SK-N-SH (cell line): ENCODE results near the gene TNRC6B. TPM values are rescaled to one million over a fixed set of nuclear protein-coding genes. Genes with fewer than 3 reads are reported as not detected.

Source experiments
- CTCF ChIA-PET: fragments of 300-600, 350-600 bp; formaldehyde crosslinking; extraction: SDS; loops from one replicate; lab custom pipeline; 2021; lab: Yijun Ruan, JAX
- POLR2A ChIA-PET: fragments of 350-600 bp; sonication (Branson Sonifier 250); formaldehyde crosslinking; extraction: SDS; loops from one replicate; lab custom pipeline; 2020; ENCODE audit warnings: antibody characterized with exemption, inconsistent platforms; lab: Yijun Ruan, JAX
- DNase-seq: peaks from one replicate; pipeline ENCODE4 v3.0.0; 2012
- H2AFZ ChIP-seq: fragments of 200-600 bp; sonication (generic); 2 replicates; pipeline ENCODE4 v1.8.1; 2016; ENCODE audit warnings: antibody characterized with exemption, mild to moderate bottlenecking, low read depth
- H3F3A ChIP-seq: fragments of 200-600 bp; sonication (generic); replicated peaks from 2 replicates; pipeline ENCODE3; 2016; ENCODE audit warnings: antibody characterized with exemption, mild to moderate bottlenecking; ENCODE audit not compliant: insufficient read depth
- H3K27ac ChIP-seq, 2 experiments: fragments of 200-500 bp in 1 of 2; fragments of 200-600 bp in 1 of 2; sonication (Bioruptor generic) in 1 of 2; sonication (generic), shearing (Covaris generic) in 1 of 2; 2 replicates each; pipeline versions ENCODE4 v1.5.1 to v1.6.1; 2014 to 2016; ENCODE audit warnings: low read depth in 2 of 2, inconsistent platforms in 1 of 2, low read length in 1 of 2, mild to moderate bottlenecking in 1 of 2, mixed read lengths in 1 of 2
- H3K27me3 ChIP-seq: fragments of 200-600 bp; sonication (generic), shearing (Covaris generic); 2 replicates; pipeline ENCODE4 v1.6.1; 2016; ENCODE audit warnings: mixed run types; ENCODE audit not compliant: insufficient read depth
- H3K36me3 ChIP-seq, 2 experiments: fragments of 200-500 bp in 1 of 2; fragments of 200-600 bp in 1 of 2; sonication (Bioruptor generic) in 1 of 2; sonication (generic) in 1 of 2; replicated peaks in 1 of 2; 2 replicates each; pipeline versions ENCODE3 to v1.5.1; 2014 to 2016; ENCODE audit warnings: low read length in 1 of 2, mild to moderate bottlenecking in 1 of 2; ENCODE audit not compliant: insufficient read depth in 2 of 2, control insufficient read depth in 1 of 2
- H3K4me1 ChIP-seq, 2 experiments: fragments of 200-500 bp in 1 of 2; fragments of 200-600 bp in 1 of 2; sonication (Bioruptor generic) in 1 of 2; sonication (generic), shearing (Covaris generic) in 1 of 2; 2 replicates each; pipeline versions ENCODE4 v1.5.1 to v1.6.1; 2014 to 2016; ENCODE audit warnings: low read depth in 1 of 2, low read length in 1 of 2, mixed run types in 1 of 2; ENCODE audit not compliant: insufficient read depth in 2 of 2, control insufficient read depth in 1 of 2
- H3K4me2 ChIP-seq: fragments of 200-600 bp; sonication (generic), shearing (Covaris generic); 2 replicates; pipeline ENCODE4 v1.6.1; 2017; ENCODE audit warnings: mixed run types
- H3K4me3 ChIP-seq, 2 experiments: fragments of 200-500 bp in 1 of 2; fragments of 200-600 bp in 1 of 2; sonication (Bioruptor generic) in 1 of 2; sonication (generic), shearing (Covaris generic) in 1 of 2; 2 replicates each; pipeline versions ENCODE4 v1.5.1 to v1.8.1; 2014 to 2016; ENCODE audit warnings: low read depth in 2 of 2, inconsistent platforms in 1 of 2, low read length in 1 of 2, mild to moderate bottlenecking in 1 of 2, mixed read lengths in 1 of 2, moderate library complexity in 1 of 2
- H3K79me2 ChIP-seq: fragments of 200-600 bp; sonication (generic); 2 replicates; pipeline ENCODE4 v1.8.1; 2017; ENCODE audit warnings: mild to moderate bottlenecking; ENCODE audit not compliant: insufficient read depth
- H3K9ac ChIP-seq: fragments of 200-600 bp; sonication (generic); 2 replicates; pipeline ENCODE4 v1.6.1; 2017; ENCODE audit warnings: mixed run types
- H3K9me2 ChIP-seq: fragments of 200-600 bp; sonication (generic); 2 replicates; pipeline ENCODE4 v1.6.1; 2017; ENCODE audit warnings: mixed run types
- H3K9me3 ChIP-seq: fragments of 200-600 bp; sonication (generic); 2 replicates; pipeline ENCODE4 v1.6.1; 2017; ENCODE audit warnings: mixed run types, mild to moderate bottlenecking, moderate library complexity
- H4K20me1 ChIP-seq: fragments of 200-600 bp; sonication (generic); 2 replicates; pipeline ENCODE4 v1.6.1; 2017; ENCODE audit warnings: mild to moderate bottlenecking, mixed run types; ENCODE audit not compliant: insufficient read depth
- CHD2 ChIP-seq: fragments of 150-350 bp; IDR thresholded peaks from 2 replicates; pipeline ENCODE4 v1.6.1; 2018; ENCODE audit warnings: low read length; ENCODE audit not compliant: partially characterized antibody
- CTCF ChIP-seq: fragments of 200-600 bp; sonication (generic); IDR thresholded peaks from 2 replicates; pipeline ENCODE4 v1.6.1; 2017; ENCODE audit warnings: antibody characterized with exemption, mild to moderate bottlenecking, moderate library complexity
- FOXJ3 ChIP-seq: sonication (generic); formaldehyde crosslinking; IDR thresholded peaks from 2 replicates; pipeline ENCODE4 v1.5.1; 2020; ENCODE audit warnings: mild to moderate bottlenecking, missing genetic modification reagents
- GABPA ChIP-seq: IDR thresholded peaks from 2 replicates; pipeline ENCODE4 v1.4.0; 2012; ENCODE audit warnings: low read depth, mild to moderate bottlenecking
- GATA2 ChIP-seq: sonication (generic); formaldehyde crosslinking; IDR thresholded peaks from 2 replicates; pipeline ENCODE4 v1.5.0; 2020; ENCODE audit warnings: mild to moderate bottlenecking, missing genetic modification reagents
- IRF3 ChIP-seq: fragments of 150-350 bp; IDR thresholded peaks from 2 replicates; pipeline ENCODE4 v1.6.1; 2016; ENCODE audit warnings: mild to moderate bottlenecking, low read depth, low read length
- MAX ChIP-seq: IDR thresholded peaks from 2 replicates; pipeline ENCODE4 v1.4.0; 2012; ENCODE audit warnings: low read depth
- NRF1 ChIP-seq: IDR thresholded peaks from 2 replicates; pipeline ENCODE4 v1.6.1; 2012; ENCODE audit warnings: low read depth, mild to moderate bottlenecking, low read length
- POLR2AphosphoS5 ChIP-seq: IDR thresholded peaks from 2 replicates; pipeline ENCODE4 v1.6.1; 2012; ENCODE audit warnings: low read depth, low read length
- RAD21 ChIP-seq: IDR thresholded peaks from 2 replicates; pipeline ENCODE4 v1.6.1; 2012; ENCODE audit warnings: mild to moderate bottlenecking, low read length
- REST ChIP-seq: IDR thresholded peaks from 2 replicates; pipeline ENCODE4 v1.6.1; 2012; ENCODE audit warnings: mild to moderate bottlenecking, low read depth, low read length, moderate library complexity
- RFX5 ChIP-seq: IDR thresholded peaks from 2 replicates; pipeline ENCODE4 v1.6.1; 2012; ENCODE audit warnings: mild to moderate bottlenecking, improper control_type of control experiment, low read length
- RXRA ChIP-seq: IDR thresholded peaks from 2 replicates; pipeline ENCODE4 v1.4.0; 2012; ENCODE audit warnings: low read depth, mild to moderate bottlenecking, borderline replicate concordance
- SIN3A ChIP-seq: IDR thresholded peaks from 2 replicates; pipeline ENCODE4 v1.6.1; 2012; ENCODE audit warnings: low read depth, mild to moderate bottlenecking, low read length, moderate library complexity, borderline replicate concordance
- TEAD4 ChIP-seq: IDR thresholded peaks from 2 replicates; pipeline ENCODE4 v1.4.0; 2012; ENCODE audit warnings: mild to moderate bottlenecking, borderline replicate concordance; ENCODE audit not compliant: insufficient read depth
- USF2 ChIP-seq: fragments of 150-350 bp; IDR thresholded peaks from 2 replicates; pipeline ENCODE4 v1.6.1; 2017; ENCODE audit warnings: antibody characterized with exemption, low read length, low read depth, borderline replicate concordance
- YY1 ChIP-seq: IDR thresholded peaks from 2 replicates; pipeline ENCODE4 v1.4.0; 2012; ENCODE audit warnings: low read depth, mild to moderate bottlenecking
- ZBTB33 ChIP-seq: IDR thresholded peaks from 2 replicates; pipeline ENCODE4 v1.4.0; 2012; ENCODE audit warnings: low read depth, borderline replicate concordance
- WGBS: methylation state at CpG from one replicate; pipeline ENCODE4 v1.1.6; 2017; ENCODE audit warnings: low lambda C conversion rate; 5-methylcytosine and 5-hydroxymethylcytosine counted together
- polyA plus RNA-seq, 3 experiments: library from polyadenylated mRNA; depleted of rRNA; stranded (reverse); fragments of >200 nt; gene quantifications; 2 replicates each; pipeline ENCODE4 v1.2.3, GENCODE V29; 2012

The TNRC6B gene
- polyA plus RNA-seq, 1 of the 3 experiments (the other 2 are of a cell fraction), result 1.2 TPM

GRCh38 chr22:40251106-40251505 is 73.4 kb downstream of the TNRC6B start:
- TF ChIP-seq ZBTB33, result no peak
- TF ChIP-seq CTCF, result no peak
- TF ChIP-seq RAD21, result no peak
- TF ChIP-seq USF2, result no peak
- no peak for TF ChIP-seq CHD2
- no peak for TF ChIP-seq REST
- no peak for TF ChIP-seq RXRA
- TF ChIP-seq GABPA, result no peak
- no peak for TF ChIP-seq NRF1
- no peak for TF ChIP-seq GATA2 (CRISPR knock-in tag)
- TF ChIP-seq YY1, result no peak
- TF ChIP-seq RFX5, result no peak
- no peak for TF ChIP-seq MAX
- no peak for TF ChIP-seq TEAD4
- TF ChIP-seq FOXJ3 (CRISPR knock-in tag), result no peak
- TF ChIP-seq IRF3, result no peak
- no peak for TF ChIP-seq SIN3A
- no peak for TF ChIP-seq POLR2AphosphoS5
- no peaks in the 10 kb centered on the region for H3K27me3 ChIP-seq
- no peak overlapping the region for H3K4me3 ChIP-seq
- no peak overlapping the region for H2AFZ ChIP-seq
- H3K79me2 ChIP-seq, result peaks cover 6% of the 10 kb centered on the region; the same call in 1 of the 2 replicates
- no peaks in the 10 kb centered on the region for H3K36me3 ChIP-seq
- H3K9me3 ChIP-seq, result no peaks in the 10 kb centered on the region
- no peaks in the 10 kb centered on the region for H3F3A ChIP-seq
- WGBS, result over 99% methylated on average over 4 of the region's 4 CpGs
- ChIA-PET CTCF (no interaction called here), POLR2A (no interaction called here)
- no peak overlapping the region for H3K4me2 ChIP-seq
- no peak overlapping the region for H3K9ac ChIP-seq
- H4K20me1 ChIP-seq, result no peaks in the 10 kb centered on the region
- H3K9me2 ChIP-seq, result no peaks in the 10 kb centered on the region
- H3K27ac ChIP-seq, result no peak overlapping the region
- peaks cover 0 to 5% of the 10 kb centered on the region in 2 experiments; a peak in 1 of 4 replicates for H3K4me1 ChIP-seq
- no peak for DNase-seq
